OCI-LY1 (cell line): ENCODE results near the gene C16orf89.

Source experiments
- EZH2 ChIP-seq: fragments of 200-600 bp; sonication (generic), shearing (Covaris generic); IDR thresholded peaks from 2 replicates; pipeline ENCODE4 v1.8.0; 2017; ENCODE audit warnings: borderline replicate concordance, mixed run types, mild to moderate bottlenecking, antibody characterized with exemption, low read length, moderate library complexity, mixed read lengths
- TF ChIP-seq, protein P1 (sequence below): fragments of 200-600 bp; sonication (generic), shearing (Covaris generic); IDR thresholded peaks from 2 replicates; pipeline ENCODE4 v1.5.1; 2017; ENCODE audit warnings: mild to moderate bottlenecking, antibody characterized with exemption, low read length, moderate library complexity, mixed read lengths

DNA sequence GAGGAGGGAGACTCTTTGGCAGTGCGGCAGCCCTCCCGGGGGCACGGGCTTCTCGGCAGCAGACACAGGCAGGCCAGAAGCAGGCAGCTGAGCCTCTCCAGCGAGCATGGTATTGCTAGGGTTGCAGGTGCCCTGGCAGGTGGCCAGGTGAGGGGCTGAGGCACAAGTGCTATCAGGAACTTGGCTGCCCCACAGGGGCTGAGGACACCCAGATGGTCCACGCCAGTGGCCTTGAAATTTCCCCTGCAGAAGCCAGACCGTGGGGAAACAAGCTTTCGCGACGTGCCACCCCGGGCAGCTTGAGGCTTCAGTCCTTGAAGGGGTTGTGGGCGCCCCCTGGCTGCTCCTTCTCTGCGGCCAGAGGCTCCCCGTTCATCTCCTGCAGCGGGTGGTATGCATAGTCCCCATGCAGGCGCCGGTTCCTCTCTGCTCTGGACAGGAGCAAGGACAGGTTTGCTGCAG, 40.6 kb downstream of the C16orf89 start:
- TF ChIP-seq, protein P1, sequence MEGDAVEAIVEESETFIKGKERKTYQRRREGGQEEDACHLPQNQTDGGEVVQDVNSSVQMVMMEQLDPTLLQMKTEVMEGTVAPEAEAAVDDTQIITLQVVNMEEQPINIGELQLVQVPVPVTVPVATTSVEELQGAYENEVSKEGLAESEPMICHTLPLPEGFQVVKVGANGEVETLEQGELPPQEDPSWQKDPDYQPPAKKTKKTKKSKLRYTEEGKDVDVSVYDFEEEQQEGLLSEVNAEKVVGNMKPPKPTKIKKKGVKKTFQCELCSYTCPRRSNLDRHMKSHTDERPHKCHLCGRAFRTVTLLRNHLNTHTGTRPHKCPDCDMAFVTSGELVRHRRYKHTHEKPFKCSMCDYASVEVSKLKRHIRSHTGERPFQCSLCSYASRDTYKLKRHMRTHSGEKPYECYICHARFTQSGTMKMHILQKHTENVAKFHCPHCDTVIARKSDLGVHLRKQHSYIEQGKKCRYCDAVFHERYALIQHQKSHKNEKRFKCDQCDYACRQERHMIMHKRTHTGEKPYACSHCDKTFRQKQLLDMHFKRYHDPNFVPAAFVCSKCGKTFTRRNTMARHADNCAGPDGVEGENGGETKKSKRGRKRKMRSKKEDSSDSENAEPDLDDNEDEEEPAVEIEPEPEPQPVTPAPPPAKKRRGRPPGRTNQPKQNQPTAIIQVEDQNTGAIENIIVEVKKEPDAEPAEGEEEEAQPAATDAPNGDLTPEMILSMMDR = peak; percentile 71
- TF ChIP-seq EZH2 = no peak
